ENCODE results near the gene GABRB3.

Gene GABRB3

GRCh38 chr15:26676115-26676514 lies 96.8 kb downstream of the GABRB3 start:
- DNase-seq (ENCODE audit: low read depth in 2 of 2): no peak

GRCh38 chr15:26674467-26674866 lies 98.4 kb downstream of the GABRB3 start:
- no peak for DNase-seq (ENCODE audit: low read depth in 2 of 2)

GRCh38 chr15:26673445-26673844 lies 99.4 kb downstream of the GABRB3 start:
- DNase-seq (ENCODE audit: low read depth in 2 of 2): no peak

- DNase-seq (ENCODE audit: low read depth in 2 of 2): no peak
Observed at GRCh38 chr15:26670116-26670515, 102.8 kb downstream of the GABRB3 start.

- no peak for DNase-seq (ENCODE audit: low read depth in 2 of 2)
Observed at GRCh38 chr15:26667222-26667988, 105.5 kb downstream of the GABRB3 start.

- DNase-seq (ENCODE audit: low read depth in 2 of 2): no peak
Observed at GRCh38 chr15:26665957-26666791, 106.7 kb downstream of the GABRB3 start.

GRCh38 chr15:26662283-26662682 lies 110.6 kb downstream of the GABRB3 start:
- DNase-seq (ENCODE audit: low read depth in 2 of 2): no peak

- no peak for DNase-seq (ENCODE audit: low read depth in 2 of 2)
Observed at GRCh38 chr15:26661748-26662147, 111.1 kb downstream of the GABRB3 start.

- DNase-seq (ENCODE audit: low read depth in 2 of 2): no peak
Observed at GRCh38 chr15:26661107-26661506, 111.8 kb downstream of the GABRB3 start.

GRCh38 chr15:26660241-26660640 lies 112.6 kb downstream of the GABRB3 start:
- DNase-seq (ENCODE audit: low read depth in 2 of 2): no peak

GRCh38 chr15:26658290-26658689 lies 114.6 kb downstream of the GABRB3 start:
- DNase-seq (ENCODE audit: low read depth in 2 of 2): no peak

GRCh38 chr15:26656080-26656479 lies 116.8 kb downstream of the GABRB3 start:
- no peak for DNase-seq (ENCODE audit: low read depth in 2 of 2)

- DNase-seq (ENCODE audit: low read depth in 2 of 2): no peak
Observed at GRCh38 chr15:26651909-26652308, 121.0 kb downstream of the GABRB3 start.

GRCh38 chr15:26648676-26649075 lies 124.2 kb downstream of the GABRB3 start:
- DNase-seq (ENCODE audit: low read depth in 2 of 2): no peak

GRCh38 chr15:26644948-26645347 lies 127.9 kb downstream of the GABRB3 start:
- DNase-seq (ENCODE audit: low read depth in 2 of 2): no peak

- DNase-seq (ENCODE audit: low read depth in 2 of 2): no peak
Observed at GRCh38 chr15:26641144-26641543, 131.7 kb downstream of the GABRB3 start.

- no peak for DNase-seq (ENCODE audit: low read depth in 2 of 2)
Observed at GRCh38 chr15:26640601-26641000, 132.3 kb downstream of the GABRB3 start.

GRCh38 chr15:26639966-26640365 lies 132.9 kb downstream of the GABRB3 start:
- DNase-seq (ENCODE audit: low read depth in 2 of 2): no peak

GRCh38 chr15:26635614-26636013 lies 137.3 kb downstream of the GABRB3 start:
- no peak for DNase-seq (ENCODE audit: low read depth in 2 of 2)

GRCh38 chr15:26635105-26635504 lies 137.8 kb downstream of the GABRB3 start:
- DNase-seq (ENCODE audit: low read depth in 2 of 2): no peak

- no peak for DNase-seq (ENCODE audit: low read depth in 2 of 2)
Observed at GRCh38 chr15:26634319-26634718, 138.5 kb downstream of the GABRB3 start.

- DNase-seq (ENCODE audit: low read depth in 2 of 2): no peak
Observed at GRCh38 chr15:26632500-26632899, 140.4 kb downstream of the GABRB3 start.

GRCh38 chr15:26631894-26632293 lies 141.0 kb downstream of the GABRB3 start:
- no peak for DNase-seq (ENCODE audit: low read depth in 2 of 2)

All from stimulated activated CD8-positive, alpha-beta memory T cell treated with anti-CD3 and anti-CD28 coated beads, Interleukin-7, amount 100 ng/mL, for 4 hours (primary cell).